GM10266 (cell line): ENCODE data around the gene PDZD2.

Experiments
- DNase-seq: peaks from one replicate; pipeline ENCODE4 v3.0.0; 2012; ENCODE audit errors: extremely low spot score
- TF ChIP-seq, protein P1 (sequence below): IDR thresholded peaks from 2 replicates; pipeline ENCODE4 v1.5.1; 2012; ENCODE audit warnings: mild to moderate bottlenecking, low read depth; ENCODE audit not compliant: control insufficient read depth, insufficient read depth; ENCODE audit errors: missing control alignments

The PDZD2 gene

DNA sequence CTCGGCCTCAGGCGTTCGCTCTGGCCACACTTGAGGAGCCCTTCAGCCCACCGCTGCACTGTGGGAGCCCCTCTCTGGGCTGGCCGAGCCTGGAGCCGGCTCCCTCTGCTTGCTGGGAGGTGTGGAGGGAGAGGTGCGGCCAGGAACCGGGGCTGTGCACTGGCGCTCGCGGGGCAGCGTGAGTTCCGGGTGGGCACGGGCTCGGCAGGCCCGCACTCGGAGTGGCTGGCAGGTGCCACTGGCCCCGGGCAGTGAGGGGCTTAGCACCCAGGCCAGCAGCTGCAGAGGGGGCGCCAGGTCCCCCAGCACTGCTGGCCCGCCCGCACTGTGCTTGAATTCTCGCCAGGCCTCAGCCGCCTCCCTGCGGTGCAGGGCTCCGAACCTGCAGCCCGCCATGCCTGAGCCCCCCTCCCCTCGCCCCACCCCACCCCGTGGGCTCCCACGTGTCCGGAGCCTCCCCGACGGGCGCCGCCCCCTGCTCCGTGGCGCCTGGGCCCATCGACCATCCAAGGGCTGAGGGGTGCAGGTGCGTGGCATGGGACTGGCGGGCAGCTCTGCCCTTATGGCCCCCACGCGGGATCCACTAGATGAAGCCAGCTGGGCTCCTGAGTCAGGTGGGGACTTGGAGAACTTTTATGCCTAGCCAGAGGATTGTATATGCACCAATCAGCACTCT lies 138.2 kb downstream of the PDZD2 start:
- DNase-seq = no peak
- TF ChIP-seq, protein P1, sequence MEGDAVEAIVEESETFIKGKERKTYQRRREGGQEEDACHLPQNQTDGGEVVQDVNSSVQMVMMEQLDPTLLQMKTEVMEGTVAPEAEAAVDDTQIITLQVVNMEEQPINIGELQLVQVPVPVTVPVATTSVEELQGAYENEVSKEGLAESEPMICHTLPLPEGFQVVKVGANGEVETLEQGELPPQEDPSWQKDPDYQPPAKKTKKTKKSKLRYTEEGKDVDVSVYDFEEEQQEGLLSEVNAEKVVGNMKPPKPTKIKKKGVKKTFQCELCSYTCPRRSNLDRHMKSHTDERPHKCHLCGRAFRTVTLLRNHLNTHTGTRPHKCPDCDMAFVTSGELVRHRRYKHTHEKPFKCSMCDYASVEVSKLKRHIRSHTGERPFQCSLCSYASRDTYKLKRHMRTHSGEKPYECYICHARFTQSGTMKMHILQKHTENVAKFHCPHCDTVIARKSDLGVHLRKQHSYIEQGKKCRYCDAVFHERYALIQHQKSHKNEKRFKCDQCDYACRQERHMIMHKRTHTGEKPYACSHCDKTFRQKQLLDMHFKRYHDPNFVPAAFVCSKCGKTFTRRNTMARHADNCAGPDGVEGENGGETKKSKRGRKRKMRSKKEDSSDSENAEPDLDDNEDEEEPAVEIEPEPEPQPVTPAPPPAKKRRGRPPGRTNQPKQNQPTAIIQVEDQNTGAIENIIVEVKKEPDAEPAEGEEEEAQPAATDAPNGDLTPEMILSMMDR = no peak

DNA sequence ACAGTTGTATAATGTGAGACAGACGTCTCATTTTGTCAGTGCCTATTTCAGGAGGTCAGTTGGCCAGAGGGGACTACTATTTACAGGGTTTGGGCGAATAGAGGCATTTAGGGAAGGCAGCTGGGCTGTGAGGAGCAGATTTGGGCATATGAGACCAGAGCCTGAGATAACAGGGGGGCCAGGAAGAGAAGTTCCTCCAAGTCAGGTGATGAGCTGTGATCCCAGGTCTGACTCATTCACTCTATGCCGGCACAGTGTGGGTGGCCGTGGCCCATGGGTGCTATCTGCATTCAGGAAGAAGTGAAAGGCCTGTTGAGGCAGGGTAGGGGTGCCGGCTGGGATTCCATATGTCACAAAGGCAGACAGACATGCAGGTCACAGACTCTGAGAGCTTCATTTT lies 142.8 kb downstream of the PDZD2 start:
- no peak for DNase-seq
- TF ChIP-seq, protein P1 = no peak

GRCh38 chr5:31783086-31783645 lies 144.2 kb downstream of the PDZD2 start:
- TF ChIP-seq, protein P1 = no peak
- DNase-seq = no peak

DNA sequence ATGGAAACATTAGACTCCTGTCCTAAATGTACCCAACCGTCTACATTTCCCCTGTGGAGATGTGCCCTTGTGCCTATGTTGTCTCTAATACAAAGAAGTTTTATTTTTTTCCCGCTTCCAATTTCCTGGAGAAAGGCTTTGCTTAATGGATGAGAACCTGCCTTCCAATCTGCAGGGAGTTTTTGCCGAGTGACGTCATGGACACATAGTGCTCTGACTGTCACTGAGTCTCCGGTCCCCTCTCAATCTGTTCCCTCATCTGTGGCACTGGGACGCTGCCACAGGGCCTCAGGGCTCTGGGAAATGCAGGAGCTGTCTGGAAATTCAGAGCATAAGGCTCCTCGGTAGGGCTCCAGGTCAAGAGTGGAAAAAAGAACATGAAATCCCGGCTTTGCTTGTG lies 144.8 kb downstream of the PDZD2 start:
- no peak for DNase-seq
- TF ChIP-seq, protein P1 = no peak

DNA sequence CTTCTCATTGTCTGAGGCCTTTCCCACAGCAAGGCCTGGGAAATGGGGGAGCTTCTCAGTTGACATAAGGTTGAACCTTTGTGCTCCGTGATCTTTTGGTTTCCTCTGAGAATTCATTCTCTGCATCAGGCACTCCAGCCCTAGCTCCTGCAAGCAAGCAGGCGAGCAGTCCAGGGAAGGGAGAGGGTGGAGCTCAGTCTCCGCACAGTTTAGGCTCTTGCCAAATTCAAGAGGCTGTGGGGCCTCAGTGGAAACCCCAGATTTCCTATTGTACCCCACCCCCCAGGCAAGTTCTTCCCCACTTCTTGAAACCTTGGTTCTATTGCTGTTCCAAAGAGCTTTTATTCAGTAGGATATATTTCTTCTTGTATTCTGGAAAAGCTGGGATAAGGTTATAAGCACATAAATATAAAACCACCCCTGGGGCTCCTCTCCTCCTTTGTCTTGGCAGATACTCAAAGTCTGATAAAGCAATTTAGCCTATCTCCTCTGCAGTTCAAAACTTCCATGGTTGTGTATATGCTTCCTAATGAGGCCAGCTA lies 147.2 kb downstream of the PDZD2 start:
- no peak for DNase-seq
- TF ChIP-seq, protein P1 = no peak

- DNase-seq = no peak
- TF ChIP-seq, protein P1 = no peak
Measured at GRCh38 chr5:31794009-31794408, 155.1 kb downstream of the PDZD2 start.

GRCh38 chr5:31798168-31798567 lies 159.2 kb downstream of the PDZD2 start:
- TF ChIP-seq, protein P1 = no peak
- DNase-seq = no peak
